ENCODE measurements around the gene D2HGDH. TPM values are rescaled to one million over a fixed set of nuclear protein-coding genes. Genes with fewer than 3 reads are reported as not detected.

Gene D2HGDH
- total and polyA plus RNA-seq, 2 of the 8 experiments (the other 6 are each of a cell fraction or from before 2014, with no cell fraction given), result 3.4 to 8.1 TPM

GRCh38 chr2:241752689-241753276 is 18.4 kb downstream of the D2HGDH start:
- no peak overlapping the region for H3K27ac ChIP-seq (ENCODE audit: low read depth, low read length)
- H3K56ac ChIP-seq (replicated peaks; ENCODE audit: insufficient read length, low read depth, low read length), result no peak overlapping the region
- H3K23me2 ChIP-seq (ENCODE audit: low read depth, low read length), result no peaks in the 10 kb centered on the region
- no peaks in the 10 kb centered on the region for H3K4me1 ChIP-seq (replicated peaks in 1 of 4; ENCODE audit: control insufficient read depth in 3 of 4, insufficient read depth in 4 of 4, low read length in 3 of 4)
- no peak overlapping the region for H4K91ac ChIP-seq (replicated peaks; ENCODE audit: insufficient read length, low read length)
- no peak overlapping the region for H2AK5ac ChIP-seq (ENCODE audit: low read depth, low read length)
- H2BK5ac ChIP-seq (ENCODE audit: low read depth, low read length), result peak overlapping the region; percentile 71; the same call in 1 of the 2 replicates
- ChIA-PET POLR2A (ENCODE audit: partially characterized antibody) (no interaction called here), CTCF (ENCODE audit: partially characterized antibody) (no interaction called here)
- no peak overlapping the region for H2AFZ ChIP-seq (ENCODE audit: low read length)
- H3K4ac ChIP-seq (replicated peaks; ENCODE audit: insufficient read length, low read depth, low read length), result no peak overlapping the region
- H3K9ac ChIP-seq (replicated peaks in 1 of 4; ENCODE audit: extremely low read depth in 1 of 4, low read depth in 3 of 4, low read length in 3 of 4), result no peak overlapping the region
- H3K4me3 ChIP-seq (ENCODE audit: extremely low read depth in 1 of 4, insufficient read depth in 2 of 4, low read depth in 3 of 4, low read length in 4 of 4), result no peak overlapping the region
- no peaks in the 10 kb centered on the region; a peak in 2 of 8 replicates for H3K36me3 ChIP-seq (ENCODE audit: control insufficient read depth in 2 of 4, insufficient read depth in 4 of 4, low read length in 3 of 4)
- H3K14ac ChIP-seq (ENCODE audit: insufficient read length), result no peak overlapping the region
- FAIRE-seq (no peak), DNase-seq (ENCODE audit: low read depth in 1 of 2, low spot score in 2 of 2) (no peak)
- H2BK15ac ChIP-seq (ENCODE audit: low read length), result no peak overlapping the region
- H2BK12ac ChIP-seq (ENCODE audit: low read depth, low read length), result no peak overlapping the region
- H2BK20ac ChIP-seq (ENCODE audit: low read length), result no peak overlapping the region
- no peaks in the 10 kb centered on the region for H3K79me1 ChIP-seq (ENCODE audit: low read depth, low read length)
- H4K5ac ChIP-seq (ENCODE audit: insufficient read length, low read depth, low read length), result no peak overlapping the region
- no peaks in the 10 kb centered on the region for H3K27me3 ChIP-seq (replicated peaks in 1 of 4; ENCODE audit: control insufficient read depth in 3 of 4, extremely low read depth in 1 of 4, insufficient read depth in 3 of 4, low read length in 3 of 4)
- peaks cover 0 to 6% of the 10 kb centered on the region in 2 experiments for H4K20me1 ChIP-seq (replicated peaks in 1 of 2; ENCODE audit: control insufficient read depth in 1 of 2, insufficient read depth in 2 of 2, low read length in 2 of 2)
- 89% methylated on average over 18 of the region's 21 CpGs; no CpG with 5 or more reads in 1 of the 2 experiments for WGBS, 2 experiments (ENCODE audit: extremely low coverage in 1 of 2, insufficient coverage in 1 of 2, insufficient read length in 1 of 2, insufficient replicate concordance in 2 of 2, low coverage in 1 of 2, low lambda C conversion rate in 2 of 2, missing lambda C conversion rate in 1 of 2)
- H3K18ac ChIP-seq (ENCODE audit: extremely low read depth, low read length), result no peak overlapping the region
- H3K9me3 ChIP-seq (ENCODE audit: insufficient read depth in 2 of 2, low read depth in 1 of 2, low read length in 1 of 2), result no peaks in the 10 kb centered on the region
- no peak for TF ChIP-seq ATF2 (IDR thresholded peaks at IDR 0.05; ENCODE audit: low read length)
- TF ChIP-seq MAX (IDR thresholded peaks at IDR 0.05), result no peak
- no peak for TF ChIP-seq NANOG (IDR thresholded peaks at IDR 0.05; ENCODE audit: insufficient read depth, low read depth, low read length, poor library complexity, severe bottlenecking)
- no peak for TF ChIP-seq RXRA (IDR thresholded peaks at IDR 0.05; ENCODE audit: insufficient read depth, low read depth, low read length)
- TF ChIP-seq YY1 (IDR thresholded peaks at IDR 0.05; ENCODE audit: low read depth, low read length), result no peak
- no peak for TF ChIP-seq BACH1 (IDR thresholded peaks at IDR 0.05; ENCODE audit: low read length)
- TF ChIP-seq SP1 (IDR thresholded peaks at IDR 0.05; ENCODE audit: low read depth, low read length), result no peak
- no peak for TF ChIP-seq GTF2F1 (IDR thresholded peaks at IDR 0.05; ENCODE audit: borderline replicate concordance, low read depth, low read length)
- no peak for TF ChIP-seq BRCA1 (IDR thresholded peaks at IDR 0.05; ENCODE audit: low read depth, low read length)
- no peak for TF ChIP-seq TAF7 (optimal IDR thresholded peaks at IDR 0.05; ENCODE audit: borderline replicate concordance, low read depth, low read length)
- no peak for TF ChIP-seq KDM4A (IDR thresholded peaks at IDR 0.05; ENCODE audit: low read depth, low read length, severe bottlenecking)
- no peak for TF ChIP-seq TCF12 (IDR thresholded peaks at IDR 0.05; ENCODE audit: low read depth, low read length)
- no peak for TF ChIP-seq POLR2A (IDR thresholded peaks at IDR 0.05; ENCODE audit: control extremely low read depth in 1 of 2, low read depth in 2 of 2, low read length in 2 of 2)
- no peak overlapping the region for H3K23ac ChIP-seq (ENCODE audit: insufficient read length)
- H4K8ac ChIP-seq (ENCODE audit: extremely low read depth, insufficient read depth, low read length), result no peak overlapping the region
- no peaks in the 10 kb centered on the region for H3K79me2 ChIP-seq (ENCODE audit: control insufficient read depth in 1 of 2, insufficient read depth in 2 of 2, low read length in 2 of 2)
- no peak overlapping the region for H2BK120ac ChIP-seq (replicated peaks; ENCODE audit: low read depth, low read length)
- H3K4me2 ChIP-seq (ENCODE audit: insufficient read depth in 1 of 2, low read depth in 2 of 2, low read length in 2 of 2), result no peak overlapping the region
